ENCODE measurements around the gene STAB1. TPM values are rescaled to one million over a fixed set of nuclear protein-coding genes. Genes with fewer than 3 reads are reported as not detected.
A peak's percentile ranks its signal among the peaks of the same experiment; 100 is the strongest.

Gene STAB1
- total RNA-seq (2021; fragmentation: NEBNext Ultra II Directional; extraction: Animal tissue kit (Norgen Biotek cat#: 25700)) (1.8 and 1.9 TPM in 2 replicates), polyA plus RNA-seq (2011; rRNA removed) (1.0 and 1.3 TPM in 2 replicates), polyA minus RNA-seq (2011; rRNA and poly(A)+ RNA removed) (0.85 and 1.4 TPM in 2 replicates)
- polyA plus RNA-seq (2011; cell fraction: cytosol; rRNA removed): 0.78 TPM
- 3.9 TPM for polyA plus RNA-seq (2011; cell fraction: nucleus; rRNA removed)
- polyA plus RNA-seq (2012, experiment 1 of 2): 0.64 to 1.5 TPM (median 1.2 TPM) in 4 replicates
- 0.62 TPM for polyA plus RNA-seq (2012, experiment 2 of 2)
- polyA plus RNA-seq (2013, experiment 1 of 2): 1.2 TPM
- polyA plus RNA-seq (2013, experiment 2 of 2): 0.99 TPM
- polyA minus RNA-seq (2011; cell fraction: cytosol; rRNA and poly(A)+ RNA removed): 1.7 TPM
- 2.0 TPM for polyA minus RNA-seq (2011; cell fraction: nucleus; rRNA and poly(A)+ RNA removed)
- long read RNA-seq, experiment 1, partial matches to known transcripts: 1 of 1 reads
- long read RNA-seq, experiment 1, other reads (novel, unspliced or antisense): 0 of 1 reads
- long read RNA-seq, experiment 2: 0 reads

GRCh38 chr3:52494886-52495495, at the start of gene STAB1:
TSS of gene STAB1 (plus strand) at chr3:52495338. CDS start at chr3:52495414, 76 bp downstream.
- peaks cover 0 to 9% of the 10 kb centered on the region in 2 experiments for H4K20me1 ChIP-seq (replicated peaks in 1 of 2; ENCODE audit: control insufficient read depth in 1 of 2, insufficient read depth in 2 of 2, low read length in 2 of 2)
- H2BK120ac ChIP-seq (replicated peaks; ENCODE audit: low read depth, low read length): no peak within 1 kb of the TSS
- no peak within 1 kb of the TSS for H2BK12ac ChIP-seq (ENCODE audit: low read depth, low read length)
- no peak within 1 kb of the TSS for H2AK5ac ChIP-seq (ENCODE audit: low read depth, low read length)
- no peak within 1 kb of the TSS for H2BK15ac ChIP-seq (ENCODE audit: low read length)
- FAIRE-seq: no peak
- peak within 1 kb of the TSS; percentile 4; the same call in 1 of the 2 replicates for H4K8ac ChIP-seq (ENCODE audit: extremely low read depth, insufficient read depth, low read length)
- H3K36me3 ChIP-seq (ENCODE audit: control insufficient read depth in 2 of 4, insufficient read depth in 4 of 4, low read length in 3 of 4): peaks cover 4 to 25% (median 19%) of the 10 kb centered on the region in 4 experiments; a peak in 6 of 8 replicates
- H3K9ac ChIP-seq (replicated peaks in 1 of 4; ENCODE audit: extremely low read depth in 1 of 4, low read depth in 3 of 4, low read length in 3 of 4): no peak within 1 kb of the TSS
- H3K27me3 ChIP-seq (replicated peaks in 1 of 4; ENCODE audit: control insufficient read depth in 3 of 4, extremely low read depth in 1 of 4, insufficient read depth in 3 of 4, low read length in 3 of 4): no peaks in the 10 kb centered on the region; a peak in 1 of 7 replicates
- no peak within 1 kb of the TSS for H2BK5ac ChIP-seq (ENCODE audit: low read depth, low read length)
- no peaks in the 10 kb centered on the region for H3K23me2 ChIP-seq (ENCODE audit: low read depth, low read length)
- no peak within 1 kb of the TSS for H2AFZ ChIP-seq (ENCODE audit: low read length)
- WGBS, 2 experiments (ENCODE audit: extremely low coverage in 1 of 2, insufficient coverage in 1 of 2, insufficient read length in 1 of 2, insufficient replicate concordance in 2 of 2, low coverage in 1 of 2, low lambda C conversion rate in 2 of 2, missing lambda C conversion rate in 1 of 2): 95% methylated on average over 23 of the region's 25 CpGs; no CpG with 5 or more reads in 1 of the 2 experiments
- peaks cover 0 to 6% (median under 1%) of the 10 kb centered on the region in 4 experiments; a peak in 3 of 7 replicates for H3K4me1 ChIP-seq (replicated peaks in 1 of 4; ENCODE audit: control insufficient read depth in 3 of 4, insufficient read depth in 4 of 4, low read length in 3 of 4)
- no peak within 1 kb of the TSS for H3K4me3 ChIP-seq (ENCODE audit: extremely low read depth in 1 of 4, insufficient read depth in 2 of 4, low read depth in 3 of 4, low read length in 4 of 4)
- TF ChIP-seq SUZ12 (IDR thresholded peaks at IDR 0.05; ENCODE audit: low read length): no peak
- no peak for TF ChIP-seq YY1 (IDR thresholded peaks at IDR 0.05; ENCODE audit: low read depth, low read length)
- ChIA-PET CTCF (ENCODE audit: partially characterized antibody) (interaction anchor here (0.8 to 3.6 kb wide), 6 partner anchors 13 to 47 kb away, joined by 3 to 11 read pairs (median 4); no protein-coding TSS in a partner anchor), POLR2A (ENCODE audit: partially characterized antibody) (interaction anchor here (0.7 to 1.9 kb wide), 5 partner anchors 11 to 191 kb away, joined by 3 to 5 read pairs (median 5); partner anchors contain the start of genes GNL3 and PBRM1)
- H3K79me2 ChIP-seq (ENCODE audit: control insufficient read depth in 1 of 2, insufficient read depth in 2 of 2, low read length in 2 of 2): no peaks in the 10 kb centered on the region
- H3K23ac ChIP-seq (ENCODE audit: insufficient read length): no peak within 1 kb of the TSS
- H4K5ac ChIP-seq (ENCODE audit: insufficient read length, low read depth, low read length): no peak within 1 kb of the TSS
- no peak within 1 kb of the TSS; the same call in 1 of the 2 replicates for H3K27ac ChIP-seq (ENCODE audit: low read depth, low read length)
- no peaks in the 10 kb centered on the region for H3K79me1 ChIP-seq (ENCODE audit: low read depth, low read length)
- no peak within 1 kb of the TSS for H4K91ac ChIP-seq (replicated peaks; ENCODE audit: insufficient read length, low read length)
- H2BK20ac ChIP-seq (ENCODE audit: low read length): no peak within 1 kb of the TSS
- no peak within 1 kb of the TSS for H3K56ac ChIP-seq (replicated peaks; ENCODE audit: insufficient read length, low read depth, low read length)
- DNase-seq (ENCODE audit: low read depth in 1 of 2, low spot score in 2 of 2): no peak
- no peak within 1 kb of the TSS for H3K4ac ChIP-seq (replicated peaks; ENCODE audit: insufficient read length, low read depth, low read length)
- H3K9me3 ChIP-seq (ENCODE audit: insufficient read depth in 2 of 2, low read depth in 1 of 2, low read length in 1 of 2): no peaks in the 10 kb centered on the region
- H3K14ac ChIP-seq (ENCODE audit: insufficient read length): no peak within 1 kb of the TSS
- no peak within 1 kb of the TSS for H3K4me2 ChIP-seq (ENCODE audit: insufficient read depth in 1 of 2, low read depth in 2 of 2, low read length in 2 of 2)
- no peak within 1 kb of the TSS for H3K18ac ChIP-seq (ENCODE audit: extremely low read depth, low read length)
